ENCODE data around the gene THSD4.

DNA sequence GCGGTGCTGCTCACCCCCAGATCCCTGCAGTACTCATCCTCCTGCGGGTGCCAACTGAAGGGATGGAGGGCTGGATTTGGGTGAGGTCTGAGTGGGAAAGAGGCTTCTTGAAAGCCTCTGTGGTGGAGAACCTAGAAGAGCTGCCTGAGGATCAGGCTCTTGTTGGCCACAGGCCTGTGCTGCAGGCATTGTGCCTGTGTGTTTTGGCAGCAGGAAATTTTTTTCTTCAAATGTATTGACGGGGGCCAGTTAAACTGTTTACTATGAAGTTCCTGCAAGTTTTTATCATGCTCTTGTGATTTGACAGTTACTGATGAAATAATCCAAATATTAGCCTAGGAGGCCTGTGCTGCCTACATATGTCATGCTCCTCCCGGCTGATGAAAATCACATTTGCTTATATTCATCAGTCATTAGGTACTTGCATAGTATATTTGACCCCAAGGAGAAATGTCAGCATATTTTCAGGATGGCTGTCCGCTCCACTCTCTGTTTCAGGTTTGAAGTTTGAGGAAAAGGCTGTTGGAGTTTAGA lies 103.1 kb downstream of the THSD4 start:
- TF ChIP-seq, protein P1, sequence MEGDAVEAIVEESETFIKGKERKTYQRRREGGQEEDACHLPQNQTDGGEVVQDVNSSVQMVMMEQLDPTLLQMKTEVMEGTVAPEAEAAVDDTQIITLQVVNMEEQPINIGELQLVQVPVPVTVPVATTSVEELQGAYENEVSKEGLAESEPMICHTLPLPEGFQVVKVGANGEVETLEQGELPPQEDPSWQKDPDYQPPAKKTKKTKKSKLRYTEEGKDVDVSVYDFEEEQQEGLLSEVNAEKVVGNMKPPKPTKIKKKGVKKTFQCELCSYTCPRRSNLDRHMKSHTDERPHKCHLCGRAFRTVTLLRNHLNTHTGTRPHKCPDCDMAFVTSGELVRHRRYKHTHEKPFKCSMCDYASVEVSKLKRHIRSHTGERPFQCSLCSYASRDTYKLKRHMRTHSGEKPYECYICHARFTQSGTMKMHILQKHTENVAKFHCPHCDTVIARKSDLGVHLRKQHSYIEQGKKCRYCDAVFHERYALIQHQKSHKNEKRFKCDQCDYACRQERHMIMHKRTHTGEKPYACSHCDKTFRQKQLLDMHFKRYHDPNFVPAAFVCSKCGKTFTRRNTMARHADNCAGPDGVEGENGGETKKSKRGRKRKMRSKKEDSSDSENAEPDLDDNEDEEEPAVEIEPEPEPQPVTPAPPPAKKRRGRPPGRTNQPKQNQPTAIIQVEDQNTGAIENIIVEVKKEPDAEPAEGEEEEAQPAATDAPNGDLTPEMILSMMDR (IDR thresholded peaks at IDR 0.05; ENCODE audit: low read length), result no peak
- TF ChIP-seq EZH2phosphoT487 (IDR thresholded peaks at IDR 0.05; ENCODE audit: low read length) (no peak), EZH2 (optimal IDR thresholded peaks at IDR 0.05; ENCODE audit: low read depth, low read length) (no peak)

Data from MM.1S (cell line).